Pons (tissue), 1 donor: ENCODE data around the gene NELFB.

Experiments
- DNase-seq: peaks from one replicate; pipeline ENCODE4 v3.0.0-alpha.2; 2016; ENCODE audit warnings: low spot score

NELFB gene

GRCh38 chr9:137254624-137255447, at the start of gene NELFB:
Gene NELFB, plus strand, starts transcription at chr9:137255327.
- peak; percentile 81 for DNase-seq

GRCh38 chr9:137206602-137207001, 48.5 kb upstream of the NELFB start:
- no peak for DNase-seq

GRCh38 chr9:137211532-137211931, 43.6 kb upstream of the NELFB start:
- DNase-seq = no peak

GRCh38 chr9:137212520-137212919, 42.6 kb upstream of the NELFB start:
- no peak for DNase-seq

- DNase-seq = no peak
Measured at GRCh38 chr9:137213160-137214060, 41.7 kb upstream of the NELFB start.

- DNase-seq = no peak
Measured at GRCh38 chr9:137214620-137215019, 40.5 kb upstream of the NELFB start.

DNA sequence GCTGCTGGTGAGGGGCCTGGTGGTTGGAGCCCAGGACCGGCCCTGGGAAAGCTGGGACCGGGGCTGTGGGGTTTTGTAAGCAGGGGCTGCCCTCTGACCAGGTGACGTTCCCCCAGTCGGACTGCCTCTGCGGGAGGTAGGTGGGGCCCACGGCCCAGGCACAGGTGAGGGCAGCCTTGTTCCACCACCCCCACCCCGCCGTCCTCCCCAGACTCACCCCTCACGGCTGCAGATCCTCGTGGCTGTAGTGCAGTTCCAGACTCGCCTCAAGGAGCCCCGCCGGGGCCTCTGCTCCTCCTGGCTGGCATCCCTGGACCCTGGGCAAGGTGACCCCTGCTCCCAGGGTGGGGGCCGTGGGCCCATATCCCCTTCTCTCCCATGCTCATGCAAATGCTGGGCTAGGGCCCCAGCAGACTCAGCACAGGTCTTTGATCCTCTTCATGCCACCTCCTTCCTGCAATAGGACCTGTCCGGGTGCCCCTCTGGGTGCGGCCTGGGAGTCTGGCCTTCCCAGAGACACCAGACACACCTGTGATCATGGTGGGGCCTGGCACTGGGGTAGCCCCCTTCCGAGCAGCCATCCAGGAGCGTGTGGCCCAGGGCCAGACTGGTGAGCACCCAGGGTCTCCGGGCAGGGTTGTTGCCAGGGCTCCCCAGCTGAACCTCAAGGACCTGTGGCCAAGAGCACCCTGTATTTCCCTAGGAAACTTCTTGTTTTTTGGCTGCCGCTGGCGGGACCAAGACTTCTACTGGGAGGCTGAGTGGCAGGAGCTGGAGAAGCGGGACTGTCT, 39.7 kb upstream of the NELFB start:
- DNase-seq = no peak

DNA sequence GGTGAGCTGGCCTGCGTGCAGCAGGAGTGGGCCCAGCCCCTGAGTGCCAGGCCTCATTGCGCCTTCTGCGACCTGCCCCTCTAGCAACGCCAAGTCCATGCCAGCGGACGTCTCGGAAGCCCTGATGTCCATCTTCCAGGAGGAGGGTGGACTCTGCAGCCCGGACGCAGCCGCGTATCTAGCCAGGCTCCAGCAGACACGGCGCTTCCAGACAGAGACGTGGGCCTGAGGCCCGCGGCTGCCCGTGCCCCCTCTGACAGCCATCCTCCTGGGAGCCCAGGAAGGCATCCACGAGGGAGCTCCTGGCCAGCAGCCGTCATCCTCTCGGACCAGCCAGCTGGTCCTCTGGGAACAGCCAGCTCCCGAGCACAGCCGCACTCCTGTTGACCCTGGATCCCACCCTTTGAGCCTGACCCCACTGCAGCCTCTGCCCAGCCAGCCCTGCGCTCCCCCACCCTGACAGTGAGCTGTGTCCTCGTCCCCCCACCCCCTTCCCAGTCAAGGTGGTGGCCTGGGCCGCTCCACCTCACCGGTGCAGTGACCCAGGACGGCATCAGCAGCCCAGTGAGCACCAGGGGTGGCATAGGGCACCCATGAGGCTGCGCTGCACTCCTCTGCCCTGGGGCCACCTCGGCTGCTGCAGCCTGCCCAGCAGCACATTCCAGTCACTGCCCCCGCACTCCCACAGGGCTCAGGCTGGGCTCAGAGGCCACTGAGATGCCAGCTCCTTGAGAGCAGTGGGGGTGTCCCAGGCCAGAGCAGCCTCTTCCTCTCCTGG, 38.8 kb upstream of the NELFB start:
- DNase-seq = no peak

DNA sequence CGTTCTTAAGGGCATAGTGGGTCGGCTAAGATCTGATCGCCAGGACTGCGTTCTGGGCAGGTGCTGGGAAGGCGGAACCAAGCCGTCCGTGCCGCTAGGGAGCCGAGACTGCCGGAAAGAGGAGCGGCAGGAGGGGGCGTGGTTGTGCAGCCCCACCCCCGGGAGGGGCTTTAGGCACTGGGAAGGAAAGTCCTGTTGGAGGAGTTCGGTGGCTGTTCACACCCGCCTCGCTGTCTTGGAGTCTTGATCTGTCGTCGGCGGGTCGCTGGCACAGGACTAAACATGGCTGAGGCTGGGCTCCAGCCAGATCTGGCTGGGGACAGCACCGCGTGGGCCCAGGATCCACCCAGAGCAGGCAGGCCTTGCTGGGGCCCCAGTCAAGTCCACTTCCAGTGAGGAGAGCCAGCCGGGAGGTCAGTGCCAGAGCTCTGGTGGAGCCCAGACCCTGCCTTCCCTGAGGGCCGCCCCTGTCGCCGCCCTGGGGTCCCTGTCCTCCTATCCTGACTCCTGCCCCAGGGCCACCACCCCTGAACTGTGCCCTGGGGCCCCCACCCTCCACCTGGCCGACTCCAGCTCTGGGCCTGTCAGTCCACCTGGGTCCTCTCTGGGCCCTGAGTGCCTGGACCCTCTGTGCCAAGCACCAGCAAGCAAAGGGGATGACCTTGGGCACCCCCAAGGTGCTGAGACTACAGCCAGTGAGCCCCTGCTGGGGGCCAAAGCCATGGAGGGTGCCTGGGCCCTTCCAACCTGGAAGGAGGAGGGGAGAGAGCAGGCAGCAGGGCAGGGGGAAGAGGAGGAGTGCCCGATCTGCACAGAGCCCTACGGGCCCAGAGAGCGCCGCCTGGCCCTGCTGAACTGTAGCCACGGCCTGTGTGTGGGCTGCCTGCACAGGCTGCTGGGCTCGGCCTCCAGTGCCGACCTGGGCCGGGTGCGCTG, 37.6 kb upstream of the NELFB start:
- no peak for DNase-seq

GRCh38 chr9:137218212-137218753, 36.8 kb upstream of the NELFB start:
- DNase-seq = no peak

- DNase-seq = no peak
Measured at GRCh38 chr9:137218754-137219271, 36.3 kb upstream of the NELFB start.

GRCh38 chr9:137219757-137220316, 35.3 kb upstream of the NELFB start:
- DNase-seq = no peak

DNA sequence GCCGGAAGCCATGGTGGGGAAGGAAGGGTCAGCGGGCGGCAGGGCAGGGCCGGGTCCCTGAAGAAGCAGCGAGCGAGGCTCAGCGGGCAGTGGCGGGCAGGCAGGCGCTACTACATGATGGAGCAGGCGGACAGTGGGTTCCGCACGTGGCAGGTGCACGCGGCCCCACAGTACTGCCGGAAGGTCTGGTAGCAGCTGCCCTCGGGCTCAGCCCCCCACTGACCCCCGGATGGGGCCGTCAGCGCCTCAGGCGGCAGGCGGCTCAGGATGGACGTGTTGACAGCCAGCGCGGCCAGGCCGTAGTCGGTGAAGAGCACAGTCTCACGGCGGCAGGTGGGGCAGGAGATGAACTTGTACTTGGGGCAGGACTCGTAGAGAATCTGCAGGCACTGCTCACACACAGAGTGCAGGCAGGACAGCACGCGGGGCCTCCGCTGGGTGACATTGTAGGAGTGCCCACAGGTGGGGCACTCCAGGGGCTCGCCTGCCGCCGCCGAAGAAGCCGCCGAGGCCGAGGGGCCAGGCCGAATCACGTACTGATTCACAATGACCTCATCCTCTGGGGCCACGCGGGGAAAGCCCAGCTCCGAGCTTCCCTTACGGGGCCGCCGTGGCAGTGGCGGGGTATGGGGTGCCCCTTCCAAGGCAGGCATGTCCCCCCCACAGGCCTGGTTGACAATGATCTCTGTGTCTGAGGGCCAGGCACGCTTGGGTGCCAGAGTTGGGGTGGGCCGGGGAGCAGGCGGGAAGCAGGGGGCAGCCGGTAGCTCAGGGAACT, 34.6 kb upstream of the NELFB start:
- no peak for DNase-seq

DNA sequence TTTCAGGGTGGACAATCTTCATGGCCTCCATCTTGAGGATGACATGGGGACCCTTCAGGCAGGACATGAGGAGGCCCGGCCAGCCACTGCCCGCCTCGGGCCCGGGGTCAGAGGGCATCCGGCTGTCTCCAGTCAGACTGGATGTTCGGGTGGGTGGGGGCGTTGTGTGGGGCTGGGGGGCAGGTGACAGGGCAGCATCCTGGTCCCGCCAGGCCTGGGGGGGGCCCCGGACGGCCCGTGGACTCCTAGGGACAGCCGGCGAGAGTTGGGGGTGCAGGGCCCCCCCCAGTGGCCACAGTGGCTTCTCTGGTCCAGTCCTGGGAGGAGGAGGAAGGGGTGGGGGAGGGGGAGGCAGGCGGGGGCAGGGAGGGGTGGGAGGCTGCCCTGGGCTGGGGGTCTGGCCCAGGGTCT, 34.0 kb upstream of the NELFB start:
- DNase-seq = no peak

GRCh38 chr9:137221506-137222111, 33.5 kb upstream of the NELFB start:
- DNase-seq = no peak

- DNase-seq = no peak
Measured at GRCh38 chr9:137222190-137223077, 32.7 kb upstream of the NELFB start, which contains the start of gene RNF208. Gene RNF208, minus strand, starts transcription at chr9:137222240. Its CDS starts 1,028 bp downstream, at chr9:137221212.
